HepG2 (cell line): ENCODE measurements around the gene HYLS1. TPM values are rescaled to one million over a fixed set of nuclear protein-coding genes. Genes with fewer than 3 reads are reported as not detected.
A peak's percentile ranks its signal among the peaks of the same experiment; 100 is the strongest.

Experiments
- BORCS8-MEF2B ChIP-seq: sonication (generic); formaldehyde crosslinking; IDR thresholded peaks from 2 replicates; pipeline ENCODE4 v1.8.0; 2022; ENCODE audit warnings: mild to moderate bottlenecking, missing genetic modification reagents
- CENPT ChIP-seq: sonication (generic); formaldehyde crosslinking; IDR thresholded peaks from 2 replicates; pipeline ENCODE4 v1.8.0; 2022; ENCODE audit warnings: low read depth, mild to moderate bottlenecking, moderate library complexity, missing genetic modification reagents
- FOXM1 ChIP-seq: sonication (generic); formaldehyde crosslinking; IDR thresholded peaks from 2 replicates; pipeline ENCODE4 v1.5.0; 2020; ENCODE audit warnings: missing genetic modification reagents
- HIVEP1 ChIP-seq: sonication (generic); formaldehyde crosslinking; IDR thresholded peaks from 2 replicates; pipeline ENCODE4 v1.4.0; 2020; ENCODE audit warnings: mild to moderate bottlenecking, missing genetic modification reagents
- HNF1B ChIP-seq: sonication (generic); formaldehyde crosslinking; IDR thresholded peaks from 2 replicates; pipeline ENCODE4 v1.5.1; 2020; ENCODE audit warnings: mild to moderate bottlenecking, moderate library complexity, missing genetic modification reagents
- HOXA3 ChIP-seq: sonication (generic); formaldehyde crosslinking; IDR thresholded peaks from 2 replicates; pipeline ENCODE4 v1.5.0; 2020; ENCODE audit warnings: missing genetic modification reagents
- NR1H2 ChIP-seq: sonication (generic); formaldehyde crosslinking; IDR thresholded peaks from 2 replicates; pipeline ENCODE4 v1.8.1; 2022; ENCODE audit warnings: low read depth, missing genetic modification reagents, borderline replicate concordance
- SP140L ChIP-seq: sonication (generic); formaldehyde crosslinking; IDR thresholded peaks from 2 replicates; pipeline ENCODE4 v1.4.0; 2020; ENCODE audit warnings: missing genetic modification reagents, borderline replicate concordance
- TOPORS ChIP-seq: sonication (generic); formaldehyde crosslinking; IDR thresholded peaks from 2 replicates; pipeline ENCODE4 v1.8.0; 2023; ENCODE audit warnings: mild to moderate bottlenecking, missing genetic modification reagents
- YEATS4 ChIP-seq: sonication (generic); formaldehyde crosslinking; IDR thresholded peaks from 2 replicates; pipeline ENCODE4 v1.4.0; 2020; ENCODE audit warnings: missing genetic modification reagents, borderline replicate concordance
- ZBTB10 ChIP-seq: sonication (generic); formaldehyde crosslinking; IDR thresholded peaks from 2 replicates; pipeline ENCODE4 v1.4.0; 2020; ENCODE audit warnings: missing genetic modification reagents, borderline replicate concordance
- ZBTB2 ChIP-seq: sonication (generic); formaldehyde crosslinking; IDR thresholded peaks from 2 replicates; pipeline ENCODE4 v1.8.0; 2022; ENCODE audit warnings: low read depth, missing genetic modification reagents
- ZBTB33 ChIP-seq: sonication (generic); formaldehyde crosslinking; IDR thresholded peaks from 2 replicates; pipeline ENCODE4 v1.4.0; 2020; ENCODE audit warnings: missing genetic modification reagents
- ZNF275 ChIP-seq: sonication (generic); formaldehyde crosslinking; IDR thresholded peaks from 2 replicates; pipeline ENCODE4 v1.8.0; 2022; ENCODE audit warnings: missing genetic modification reagents, mild to moderate bottlenecking, inconsistent platforms, borderline replicate concordance
- ZNF331 ChIP-seq: sonication (generic); formaldehyde crosslinking; IDR thresholded peaks from 2 replicates; pipeline ENCODE4 v1.4.0; 2020; ENCODE audit warnings: missing genetic modification reagents
- ZNF33B ChIP-seq: sonication (generic); formaldehyde crosslinking; IDR thresholded peaks from 2 replicates; pipeline ENCODE4 v1.5.1; 2020; ENCODE audit warnings: mild to moderate bottlenecking, missing genetic modification reagents
- polyA plus RNA-seq, 8 experiments: library from polyadenylated mRNA; depleted of rRNA in 3 of 8; stranded (reverse) in 7 of 8; unstranded in 1 of 8; fragments of >200 nt; fragmentation: Illumina TruSeq in 4 of 8; extraction: Trizol in 4 of 8; gene quantifications; 2 replicates each; pipeline versions ENCODE4 v1.2.1 to v1.2.3, GENCODE V29; 2011 to 2016; ENCODE audit warnings: low read depth in 4 of 8, missing spikeins in 1 of 8, mixed read lengths in 1 of 8; ENCODE audit not compliant: insufficient read depth in 1 of 8
- total RNA-seq, 5 experiments: library from RNA; depleted of rRNA; stranded (reverse); fragments of >200 nt; fragmentation: Illumina TruSeq; extraction: Trizol; gene quantifications; 2 replicates each; pipeline ENCODE4 v1.2.3, GENCODE V29; 2016; ENCODE audit warnings: low read depth in 1 of 5

Gene HYLS1
- total and polyA plus RNA-seq, 2 of the 13 experiments (the other 11 are each of a cell fraction or from before 2014, with no cell fraction given), result 1.3 to 3.8 TPM

- 0 out of 2 replicates have a peak, but pooled peaks have one; percentile 32 for TF ChIP-seq HNF1B (CRISPR knock-in tag)
- TF ChIP-seq BORCS8-MEF2B (CRISPR knock-in tag), result 0 out of 2 replicates have a peak, but pooled peaks have one; percentile 53
- 0 out of 2 replicates have a peak, but pooled peaks have one; percentile 63 for TF ChIP-seq NR1H2
- 0 out of 2 replicates have a peak, but pooled peaks have one; percentile 25 for TF ChIP-seq FOXM1
- 0 out of 2 replicates have a peak, but pooled peaks have one; percentile 33 for TF ChIP-seq ZNF275 (CRISPR knock-in tag)
- TF ChIP-seq ZBTB33 (CRISPR knock-in tag), result peak; percentile 53; the same call in 1 of the 2 replicates
- no peak for TF ChIP-seq ZBTB10
- peak; percentile 65; the same call in 1 of the 2 replicates for TF ChIP-seq HIVEP1 (CRISPR knock-in tag)
- peak; percentile 71; the same call in 1 of the 2 replicates for TF ChIP-seq YEATS4 (CRISPR knock-in tag)
- peak; percentile 30; the same call in 1 of the 2 replicates for TF ChIP-seq ZNF331 (CRISPR knock-in tag)
- 0 out of 2 replicates have a peak, but pooled peaks have one; percentile 57 for TF ChIP-seq TOPORS (CRISPR knock-in tag)
- TF ChIP-seq ZNF33B, result peak; percentile 69; the same call in 1 of the 2 replicates
- TF ChIP-seq SP140L (CRISPR knock-in tag), result no peak
- TF ChIP-seq HOXA3 (CRISPR knock-in tag), result peak; percentile 74; the same call in 1 of the 2 replicates
- 0 out of 2 replicates have a peak, but pooled peaks have one; percentile 85 for TF ChIP-seq CENPT
- TF ChIP-seq ZBTB2 (CRISPR knock-in tag), result 0 out of 2 replicates have a peak, but pooled peaks have one; percentile 54
Measured at GRCh38 chr11:125887373-125888324, at the start of gene HYLS1 (continued).
